H9 (cell line): ENCODE results near the gene LIPA. TPM values are rescaled to one million over a fixed set of nuclear protein-coding genes. Genes with fewer than 3 reads are reported as not detected.

ENCODE experiments used
- DNase-seq: peaks from one replicate; pipeline ENCODE4 v3.0.0-alpha.2; 2017
- H2AFZ ChIP-seq: one replicate; pipeline ENCODE4 v1.6.1; 2013; ENCODE audit warnings: mild to moderate bottlenecking, low read length, control low read depth, moderate library complexity
- H2AK5ac ChIP-seq: 2 replicates; pipeline ENCODE4 v1.6.1; 2013; ENCODE audit warnings: low read length, control low read depth, mixed read lengths; ENCODE audit not compliant: insufficient read length
- H2BK120ac ChIP-seq: one replicate; pipeline ENCODE4 v1.6.1; 2013; ENCODE audit warnings: low read depth, mild to moderate bottlenecking, low read length, control low read depth, inconsistent platforms; ENCODE audit not compliant: poor library complexity, severe bottlenecking
- H2BK12ac ChIP-seq: 2 replicates; pipeline ENCODE4 v1.6.1; 2013; ENCODE audit warnings: low read length, control low read depth, mixed read lengths, low read depth; ENCODE audit not compliant: insufficient read length
- H2BK15ac ChIP-seq: 2 replicates; pipeline ENCODE4 v1.6.1; 2013; ENCODE audit warnings: low read depth, low read length, control low read depth
- H2BK20ac ChIP-seq: one replicate; pipeline ENCODE4 v1.6.1; 2013; ENCODE audit warnings: low read depth, mild to moderate bottlenecking, low read length, control low read depth, inconsistent platforms; ENCODE audit not compliant: poor library complexity, severe bottlenecking
- H2BK5ac ChIP-seq: 2 replicates; pipeline ENCODE4 v1.6.1; 2013; ENCODE audit warnings: low read length, control low read depth, mixed read lengths; ENCODE audit not compliant: insufficient read length
- H3K14ac ChIP-seq: 2 replicates; pipeline ENCODE4 v1.6.1; 2013; ENCODE audit warnings: low read length, control low read depth; ENCODE audit not compliant: insufficient read depth
- H3K18ac ChIP-seq: 2 replicates; pipeline ENCODE4 v1.6.1; 2013; ENCODE audit warnings: low read depth, mild to moderate bottlenecking, mixed read lengths, low read length, control low read depth; ENCODE audit not compliant: insufficient read length
- H3K23ac ChIP-seq: 2 replicates; pipeline ENCODE4 v1.6.1; 2013; ENCODE audit warnings: low read length, control low read depth, mixed read lengths, low read depth; ENCODE audit not compliant: insufficient read length
- H3K23me2 ChIP-seq: 2 replicates; pipeline ENCODE4 v1.6.1; 2013; ENCODE audit warnings: low read depth, mild to moderate bottlenecking, mixed read lengths, low read length, control low read depth; ENCODE audit not compliant: insufficient read length, poor library complexity, severe bottlenecking
- H3K27ac ChIP-seq: 2 replicates; pipeline ENCODE4 v1.5.1; 2013; ENCODE audit warnings: low read length, control low read depth, mixed read lengths, low read depth; ENCODE audit not compliant: insufficient read length
- H3K27me3 ChIP-seq: 2 replicates; pipeline ENCODE4 v1.6.1; 2013; ENCODE audit warnings: low read length, control low read depth, inconsistent platforms; ENCODE audit not compliant: insufficient read depth
- H3K4ac ChIP-seq: 2 replicates; pipeline ENCODE4 v1.6.1; 2013; ENCODE audit warnings: low read depth, mild to moderate bottlenecking, control low read depth, inconsistent platforms, low read length, moderate library complexity
- H3K4me1 ChIP-seq: 2 replicates; pipeline ENCODE4 v1.6.1; 2013; ENCODE audit warnings: low read length, control low read depth, inconsistent platforms; ENCODE audit not compliant: insufficient read depth
- H3K4me2 ChIP-seq: 2 replicates; pipeline ENCODE4 v1.6.1; 2013; ENCODE audit warnings: low read length, control low read depth, mixed read lengths; ENCODE audit not compliant: insufficient read length, insufficient read depth
- H3K56ac ChIP-seq: 2 replicates; pipeline ENCODE4 v1.6.1; 2013; ENCODE audit warnings: low read depth, mild to moderate bottlenecking, mixed read lengths, low read length, control low read depth; ENCODE audit not compliant: insufficient read length
- H3K79me1 ChIP-seq: 2 replicates; pipeline ENCODE4 v1.6.1; 2013; ENCODE audit warnings: low read depth, mild to moderate bottlenecking, moderate library complexity, low read length, control low read depth, inconsistent platforms; ENCODE audit not compliant: insufficient read depth, poor library complexity, severe bottlenecking
- H3K79me2 ChIP-seq: 2 replicates; pipeline ENCODE4 v1.6.1; 2013; ENCODE audit warnings: low read length, control low read depth, inconsistent platforms; ENCODE audit not compliant: insufficient read depth
- H3K9ac ChIP-seq: 2 replicates; pipeline ENCODE4 v1.6.1; 2013; ENCODE audit warnings: low read length, control low read depth, mixed read lengths; ENCODE audit not compliant: insufficient read length; ENCODE audit errors: extremely low read depth
- H3K9me3 ChIP-seq: one replicate; pipeline ENCODE4 v1.6.1; 2013; ENCODE audit warnings: low read depth, low read length, inconsistent platforms; ENCODE audit not compliant: control insufficient read depth
- H3T11ph ChIP-seq: one replicate; pipeline ENCODE4 v1.6.1; 2013; ENCODE audit warnings: mild to moderate bottlenecking, low read length, control low read depth, inconsistent platforms
- H4K20me1 ChIP-seq: one replicate; pipeline ENCODE4 v1.6.1; 2013; ENCODE audit not compliant: control insufficient read depth, insufficient read length, insufficient read depth
- H4K5ac ChIP-seq: 2 replicates; pipeline ENCODE4 v1.6.1; 2013; ENCODE audit warnings: low read depth, mild to moderate bottlenecking, mixed read lengths, low read length, control low read depth; ENCODE audit not compliant: insufficient read length
- H4K8ac ChIP-seq: replicated peaks from 2 replicates; pipeline ENCODE4 v1.6.1; 2013; ENCODE audit warnings: low read length, control low read depth, mixed read lengths, low read depth; ENCODE audit not compliant: insufficient read length
- H4K91ac ChIP-seq: 2 replicates; pipeline ENCODE4 v1.6.1; 2013; ENCODE audit warnings: low read depth, mild to moderate bottlenecking, moderate library complexity, mixed read lengths, low read length, control low read depth; ENCODE audit not compliant: insufficient read length
- H3K27ac Mint-ChIP-seq, 3 experiments: 2 replicates in 2 of 3; 3 replicates in 1 of 3; pipeline ENCODE4 v1.8.0; 2020 to 2021; ENCODE audit warnings: mixed read lengths in 3 of 3, mild to moderate bottlenecking in 1 of 3, moderate library complexity in 1 of 3
- H3K27me3 Mint-ChIP-seq: 2 replicates; pipeline ENCODE4 v1.8.0; 2021; ENCODE audit warnings: low read depth, mild to moderate bottlenecking, moderate library complexity, mixed read lengths
- H3K36me3 Mint-ChIP-seq, 3 experiments: 2 replicates in 2 of 3; 3 replicates in 1 of 3; pipeline ENCODE4 v1.8.0; 2020 to 2021; ENCODE audit warnings: low read depth in 3 of 3, mixed read lengths in 3 of 3; ENCODE audit not compliant: insufficient read depth in 1 of 3
- H3K4me1 Mint-ChIP-seq, 2 experiments: 2 replicates each; pipeline ENCODE4 v1.8.0; 2020; ENCODE audit warnings: mixed read lengths in 2 of 2
- H3K4me3 Mint-ChIP-seq, 2 experiments: 2 replicates in 1 of 2; 3 replicates in 1 of 2; pipeline ENCODE4 v1.8.0; 2020 to 2021; ENCODE audit warnings: mild to moderate bottlenecking in 2 of 2, mixed read lengths in 2 of 2, moderate library complexity in 1 of 2
- H3K9me3 Mint-ChIP-seq, 2 experiments: 2 replicates in 1 of 2; 3 replicates in 1 of 2; pipeline ENCODE4 v1.8.0; 2020; ENCODE audit warnings: mild to moderate bottlenecking in 2 of 2, mixed read lengths in 2 of 2, moderate library complexity in 1 of 2
- CTCF ChIP-seq: fragments of 200-600 bp; sonication (generic); conservative IDR thresholded peaks from 3 replicates; pipeline ENCODE4 v1.8.0; 2021; ENCODE audit warnings: antibody characterized with exemption, mild to moderate bottlenecking
- WGBS: extraction: QIAGEN DNeasy Blood & Tissue Kit; methylation state at CpG from one replicate; pipeline ENCODE4 v1.1.7; 2013; ENCODE audit warnings: missing lambda C conversion rate, low lambda C conversion rate, mixed read lengths; ENCODE audit not compliant: insufficient read length; ENCODE audit errors: extremely low coverage; 5-methylcytosine and 5-hydroxymethylcytosine counted together
- total RNA-seq: library from RNA; stranded (reverse); gene quantifications from 2 replicates; pipeline ENCODE4 v1.2.1, GENCODE V29; 2021

The LIPA gene
- total RNA-seq, 1 experiment from 2014 or later: 20.9 TPM

- Histone ChIP-seq H2AK5ac (no peak overlapping the region), H3K14ac (no peak overlapping the region), H3K23me2 (peaks cover 20% of the 10 kb centered on the region), H3K79me1 (no peaks in the 10 kb centered on the region), H3K9me3 (no peaks in the 10 kb centered on the region), H4K91ac (no peak overlapping the region), H3K27me3 (peaks cover 22% of the 10 kb centered on the region; the same call in 1 of the 2 replicates), H3K4me1 (no peaks in the 10 kb centered on the region), H3K18ac (no peak overlapping the region), H2AFZ (no peak overlapping the region), H3K4me2 (no peak overlapping the region), H3K23ac (no peak overlapping the region), H2BK15ac (no peak overlapping the region), H3T11ph (no peak overlapping the region), H3K79me2 (no peaks in the 10 kb centered on the region), H2BK12ac (no peak overlapping the region), H2BK5ac (no peak overlapping the region), H3K27ac (no peak overlapping the region), H2BK20ac (no peak overlapping the region), H4K8ac (no peak overlapping the region), H3K56ac (no peak overlapping the region), H4K20me1 (no peaks in the 10 kb centered on the region), H3K4ac (no peak overlapping the region), H2BK120ac (no peak overlapping the region), H4K5ac (no peak overlapping the region), H3K9ac (no peak overlapping the region)
- no peak for TF ChIP-seq CTCF
- H3K4me1 Mint-ChIP-seq: peaks cover 18 to 22% of the 10 kb centered on the region in 2 experiments
- no peak overlapping the region for H3K4me3 Mint-ChIP-seq
- peaks cover 23% of the 10 kb centered on the region for H3K27me3 Mint-ChIP-seq
- no peak overlapping the region for H3K27ac Mint-ChIP-seq
- H3K36me3 Mint-ChIP-seq: peaks cover 0 to under 1% (median 0%) of the 10 kb centered on the region in 3 experiments; a peak in 1 of 7 replicates
- WGBS: no CpG with 5 or more reads among the region's 5 CpGs
- DNase-seq: no peak
- no peaks in the 10 kb centered on the region for H3K9me3 Mint-ChIP-seq
These were observed 41.9 kb downstream of the LIPA start for GRCh38 chr10:89209718-89210117.
